ENCODE results near the gene EEF2. TPM values are rescaled to one million over a fixed set of nuclear protein-coding genes. Genes with fewer than 3 reads are reported as not detected.

Gene EEF2
- total RNA-seq, 1 experiment from 2014 or later: 3,615 TPM

GRCh38 chr19:3959766-3960131 is 25.5 kb downstream of the EEF2 start:
- H3K4me2 ChIP-seq (ENCODE audit: insufficient read depth, insufficient read length, low read length): no peak overlapping the region
- no peak overlapping the region for H3K9ac ChIP-seq (ENCODE audit: extremely low read depth, insufficient read length, low read length)
- no peak overlapping the region for H3K56ac ChIP-seq (ENCODE audit: insufficient read length, low read depth, low read length)
- no peaks in the 10 kb centered on the region for H3K4me1 ChIP-seq (ENCODE audit: insufficient read depth, low read length)
- no peaks in the 10 kb centered on the region for H4K20me1 ChIP-seq (ENCODE audit: control insufficient read depth, insufficient read depth, insufficient read length)
- H4K5ac ChIP-seq (ENCODE audit: insufficient read length, low read depth, low read length): no peak overlapping the region
- no peaks in the 10 kb centered on the region for H3K79me2 ChIP-seq (ENCODE audit: insufficient read depth, low read length)
- H3K36me3 Mint-ChIP-seq (ENCODE audit: insufficient read depth in 1 of 3, low read depth in 3 of 3): peaks cover 22 to 54% (median 46%) of the 10 kb centered on the region in 3 experiments; a peak in 6 of 7 replicates
- H3K23me2 ChIP-seq (ENCODE audit: insufficient read length, low read depth, low read length, poor library complexity, severe bottlenecking): no peaks in the 10 kb centered on the region
- peak; percentile 20 for DNase-seq
- H2BK15ac ChIP-seq (ENCODE audit: low read depth, low read length): no peak overlapping the region
- no CpG with 5 or more reads among the region's 15 CpGs for WGBS (ENCODE audit: extremely low coverage, insufficient read length, low lambda C conversion rate)
- no peak overlapping the region for H4K8ac ChIP-seq (replicated peaks; ENCODE audit: insufficient read length, low read depth, low read length)
- no peak overlapping the region for H2BK12ac ChIP-seq (ENCODE audit: insufficient read length, low read depth, low read length)
- no peak overlapping the region for H2AK5ac ChIP-seq (ENCODE audit: insufficient read length, low read length)
- no peak overlapping the region for H3K4ac ChIP-seq (ENCODE audit: low read depth, low read length)
- H3K23ac ChIP-seq (ENCODE audit: insufficient read length, low read depth, low read length): no peak overlapping the region
- H3K27me3 ChIP-seq (ENCODE audit: insufficient read depth, low read length): no peaks in the 10 kb centered on the region
- no peak overlapping the region for H2BK120ac ChIP-seq (ENCODE audit: low read depth, low read length, poor library complexity, severe bottlenecking)
- H4K91ac ChIP-seq (ENCODE audit: insufficient read length, low read depth, low read length): no peak overlapping the region
- H3K9me3 Mint-ChIP-seq: no peaks in the 10 kb centered on the region
- no peaks in the 10 kb centered on the region for H3K4me1 Mint-ChIP-seq
- H3K27ac ChIP-seq (ENCODE audit: insufficient read length, low read depth, low read length): no peak overlapping the region
- H3K27me3 Mint-ChIP-seq (ENCODE audit: low read depth): no peaks in the 10 kb centered on the region
- no peak overlapping the region for H2AFZ ChIP-seq (ENCODE audit: low read length)
- no peak overlapping the region for H3K4me3 Mint-ChIP-seq
- H3K79me1 ChIP-seq (ENCODE audit: insufficient read depth, low read depth, low read length, poor library complexity, severe bottlenecking): no peaks in the 10 kb centered on the region
- H3K27ac Mint-ChIP-seq: no peak overlapping the region
- no peak overlapping the region for H3K18ac ChIP-seq (ENCODE audit: insufficient read length, low read depth, low read length)
- H3K9me3 ChIP-seq (ENCODE audit: control insufficient read depth, low read depth, low read length): no peaks in the 10 kb centered on the region
- H2BK5ac ChIP-seq (ENCODE audit: insufficient read length, low read length): no peak overlapping the region
- H3T11ph ChIP-seq (ENCODE audit: low read length): no peak overlapping the region
- no peak for TF ChIP-seq CTCF (conservative IDR thresholded peaks at IDR 0.05)
- H2BK20ac ChIP-seq (ENCODE audit: low read depth, low read length, poor library complexity, severe bottlenecking): no peak overlapping the region
- H3K14ac ChIP-seq (ENCODE audit: insufficient read depth, low read length): no peak overlapping the region

Measured in H9 (cell line).